GM21786 (cell line): ENCODE measurements around the gene MMP21.
A peak's percentile ranks its signal among the peaks of the same experiment; 100 is the strongest.

Experiments used
- ATAC-seq: cut with Tn5 transposase; IDR thresholded peaks from one replicate; pipeline ENCODE4 v1.9.1; 2021; ENCODE audit not compliant: unreplicated experiment

MMP21 gene, protein sequence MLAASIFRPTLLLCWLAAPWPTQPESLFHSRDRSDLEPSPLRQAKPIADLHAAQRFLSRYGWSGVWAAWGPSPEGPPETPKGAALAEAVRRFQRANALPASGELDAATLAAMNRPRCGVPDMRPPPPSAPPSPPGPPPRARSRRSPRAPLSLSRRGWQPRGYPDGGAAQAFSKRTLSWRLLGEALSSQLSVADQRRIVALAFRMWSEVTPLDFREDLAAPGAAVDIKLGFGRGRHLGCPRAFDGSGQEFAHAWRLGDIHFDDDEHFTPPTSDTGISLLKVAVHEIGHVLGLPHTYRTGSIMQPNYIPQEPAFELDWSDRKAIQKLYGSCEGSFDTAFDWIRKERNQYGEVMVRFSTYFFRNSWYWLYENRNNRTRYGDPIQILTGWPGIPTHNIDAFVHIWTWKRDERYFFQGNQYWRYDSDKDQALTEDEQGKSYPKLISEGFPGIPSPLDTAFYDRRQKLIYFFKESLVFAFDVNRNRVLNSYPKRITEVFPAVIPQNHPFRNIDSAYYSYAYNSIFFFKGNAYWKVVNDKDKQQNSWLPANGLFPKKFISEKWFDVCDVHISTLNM

DNA sequence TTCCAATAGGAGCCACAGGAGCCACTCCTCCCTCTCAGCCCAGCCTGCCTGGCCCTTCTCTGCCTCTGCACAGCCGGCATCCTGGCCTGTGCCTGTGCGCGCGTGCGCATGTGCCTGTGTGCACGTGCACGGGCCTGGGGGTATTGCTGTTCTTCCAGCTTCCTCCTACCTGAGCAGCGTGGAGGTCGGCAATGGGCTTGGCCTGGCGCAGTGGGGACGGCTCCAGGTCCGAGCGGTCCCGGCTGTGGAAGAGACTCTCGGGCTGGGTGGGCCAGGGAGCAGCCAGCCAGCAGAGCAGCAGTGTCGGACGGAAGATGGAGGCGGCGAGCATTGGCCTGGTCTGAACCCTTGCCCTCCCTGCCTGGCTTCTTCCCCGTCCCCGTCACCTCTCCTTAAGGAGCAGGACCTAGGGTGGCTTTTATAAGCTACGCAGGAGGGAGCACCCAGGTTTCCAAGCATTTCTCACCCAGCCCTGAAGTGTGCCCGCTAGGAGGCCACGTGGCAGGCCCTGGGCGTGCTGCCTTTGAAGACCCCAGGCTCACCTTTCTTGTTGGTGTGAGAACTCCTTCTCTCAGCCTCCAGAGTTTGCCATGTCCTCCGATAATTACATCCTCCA lies at the start of gene MMP21:
TSS of gene MMP21 (minus strand) at position 331 of the 616 bp plus-strand sequence. CDS start at position 331, 0 bp downstream.
- no peak for ATAC-seq

DNA sequence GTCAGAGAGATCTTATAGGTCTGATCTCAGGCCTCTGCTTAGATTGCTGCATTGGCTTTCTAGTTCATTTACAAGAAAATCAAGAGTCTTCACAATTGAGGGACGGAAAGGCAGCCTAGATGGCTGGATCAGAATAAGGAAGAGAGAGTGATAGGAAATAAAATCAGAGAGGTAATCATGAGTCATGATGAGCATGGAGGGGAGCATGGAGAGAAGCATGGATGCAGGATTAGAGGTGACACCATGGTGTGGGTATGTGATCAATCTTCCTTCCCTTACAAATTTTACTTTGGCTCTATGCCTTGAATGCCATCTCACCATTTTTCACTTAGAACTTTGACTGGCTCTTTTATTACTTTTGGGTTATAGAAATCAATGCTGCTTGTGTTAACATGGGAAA lies 49.1 kb upstream of the MMP21 start:
- ATAC-seq = no peak

DNA sequence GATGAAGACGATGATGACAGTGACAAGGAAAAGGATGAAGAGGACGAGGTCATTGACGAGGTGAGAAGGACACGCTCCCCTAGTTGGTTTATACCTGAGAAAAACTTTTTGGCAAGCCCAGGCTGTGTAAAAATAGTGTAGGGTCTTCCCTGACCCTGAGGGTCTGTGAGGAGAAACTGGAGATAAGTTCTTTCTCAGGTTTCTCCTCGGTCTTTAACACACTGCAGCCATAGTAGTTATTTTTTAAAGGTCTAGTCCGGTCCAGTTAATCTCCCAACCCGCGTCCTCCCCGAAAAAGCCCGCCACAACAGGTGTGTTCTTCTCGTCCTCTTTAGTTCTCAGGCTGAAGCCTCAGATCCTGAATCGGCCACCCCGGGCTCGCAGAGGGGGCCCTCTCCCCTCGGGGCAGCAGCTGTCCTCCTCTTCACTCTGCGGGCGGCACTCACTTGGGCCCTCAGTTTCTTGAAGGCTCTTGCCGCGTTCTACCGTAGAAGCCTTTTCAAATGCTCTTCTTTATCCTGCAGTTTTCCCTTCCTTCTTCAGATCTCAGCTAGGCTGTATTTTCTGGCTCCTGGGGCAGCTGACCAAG lies 48.1 kb upstream of the MMP21 start:
- no peak for ATAC-seq

DNA sequence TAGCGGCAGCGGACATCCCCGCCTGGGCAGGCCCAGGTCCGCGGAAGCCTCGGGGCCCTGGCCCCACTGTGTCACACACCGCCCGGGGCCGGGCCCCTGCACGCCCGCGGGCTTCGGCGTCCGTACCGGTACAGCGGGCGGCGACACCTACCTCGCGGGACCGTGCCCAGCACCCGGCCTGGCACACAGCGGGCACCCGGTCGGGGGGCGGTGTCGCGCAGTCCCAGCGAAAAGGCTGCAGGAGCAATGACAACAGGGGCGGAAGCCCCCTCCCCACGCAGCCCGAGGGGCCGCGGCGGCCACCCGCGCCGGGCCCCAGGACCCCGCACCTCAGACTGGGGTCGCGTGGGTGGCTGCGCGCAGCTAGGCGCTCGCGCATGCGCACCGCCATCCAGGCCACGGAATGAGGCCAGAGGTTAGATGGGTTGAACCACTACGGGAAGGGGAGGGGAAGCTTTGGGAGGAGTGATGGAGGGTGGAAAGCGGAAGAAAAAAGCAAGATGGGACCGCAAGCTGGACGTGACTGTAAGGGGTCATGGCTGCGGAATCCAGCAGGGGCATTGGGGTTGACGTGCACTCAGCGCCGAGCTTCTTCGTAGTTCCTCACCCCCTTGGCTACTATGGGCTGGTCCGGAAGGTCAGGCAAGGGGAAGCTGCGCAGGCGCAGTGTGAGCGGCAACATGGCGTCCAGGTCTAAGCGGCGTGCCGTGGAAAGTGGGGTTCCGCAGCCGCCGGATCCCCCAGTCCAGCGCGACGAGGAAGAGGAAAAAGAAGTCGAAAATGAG lies 47.4 kb upstream of the MMP21 start, which contains the start of the genes BCCIP and UROS:
TSS of gene BCCIP (plus strand) at position 669 of the 785 bp plus-strand sequence. CDS start at position 681, 12 bp downstream.
TSS of gene UROS (minus strand) at position 381 of the 785 bp plus-strand sequence. CDS start 6,759 bp downstream, outside the sequence.
- ATAC-seq = peak; percentile 72

- ATAC-seq = peak; percentile 63
Observed at GRCh38 chr10:125820701-125821100, 45.1 kb upstream of the MMP21 start.

DNA sequence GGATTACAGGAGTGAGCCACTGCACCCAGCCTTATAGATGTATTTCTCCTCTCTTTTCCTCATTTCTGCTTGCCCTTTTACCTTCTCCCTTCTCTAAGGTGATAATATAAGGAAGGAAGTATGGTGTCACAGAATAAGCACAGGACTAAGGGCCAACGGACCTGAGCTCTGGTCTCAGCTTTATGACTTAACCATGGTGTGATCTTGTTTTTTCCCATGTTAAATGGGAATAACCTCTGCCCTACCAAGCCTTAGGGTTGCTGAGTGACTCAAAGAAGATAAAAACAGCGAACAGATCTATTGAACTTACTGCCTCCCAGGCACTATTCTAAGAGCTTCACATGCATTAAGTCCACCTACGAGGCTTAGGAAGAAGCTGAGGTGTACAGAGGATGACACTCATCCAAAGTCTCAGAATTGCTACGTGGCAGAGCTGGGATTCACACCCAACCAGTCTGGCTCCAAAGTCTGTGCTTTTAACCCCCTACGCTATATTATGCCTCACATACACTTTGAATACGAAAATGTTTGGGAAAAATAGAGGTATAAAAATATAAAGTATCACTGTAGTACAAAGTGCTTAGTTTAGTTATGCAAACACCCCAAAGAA lies 41.8 kb upstream of the MMP21 start:
- no peak for ATAC-seq

- no peak for ATAC-seq
Observed at GRCh38 chr10:125816548-125816947, 40.9 kb upstream of the MMP21 start.

DNA sequence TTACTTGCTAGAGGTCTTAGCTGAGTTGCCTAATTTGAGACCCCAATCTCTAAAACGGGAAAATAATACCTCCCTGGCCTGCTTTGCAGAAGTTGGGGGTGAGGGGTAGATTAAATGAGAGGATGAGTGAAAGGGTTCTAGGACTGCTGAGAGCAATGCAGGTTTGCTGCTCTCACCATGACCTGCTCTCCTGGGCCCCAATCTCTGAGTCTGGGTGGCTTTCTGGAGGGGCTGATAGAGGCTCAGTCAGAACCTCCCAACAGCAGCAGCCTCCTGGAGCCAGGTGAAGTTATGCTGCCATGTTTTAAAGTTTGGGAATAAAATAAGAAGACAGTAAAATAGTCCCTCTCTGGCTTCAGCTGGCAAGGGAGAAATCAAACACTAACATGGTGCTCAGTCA lies 40.1 kb upstream of the MMP21 start:
- no peak for ATAC-seq

DNA sequence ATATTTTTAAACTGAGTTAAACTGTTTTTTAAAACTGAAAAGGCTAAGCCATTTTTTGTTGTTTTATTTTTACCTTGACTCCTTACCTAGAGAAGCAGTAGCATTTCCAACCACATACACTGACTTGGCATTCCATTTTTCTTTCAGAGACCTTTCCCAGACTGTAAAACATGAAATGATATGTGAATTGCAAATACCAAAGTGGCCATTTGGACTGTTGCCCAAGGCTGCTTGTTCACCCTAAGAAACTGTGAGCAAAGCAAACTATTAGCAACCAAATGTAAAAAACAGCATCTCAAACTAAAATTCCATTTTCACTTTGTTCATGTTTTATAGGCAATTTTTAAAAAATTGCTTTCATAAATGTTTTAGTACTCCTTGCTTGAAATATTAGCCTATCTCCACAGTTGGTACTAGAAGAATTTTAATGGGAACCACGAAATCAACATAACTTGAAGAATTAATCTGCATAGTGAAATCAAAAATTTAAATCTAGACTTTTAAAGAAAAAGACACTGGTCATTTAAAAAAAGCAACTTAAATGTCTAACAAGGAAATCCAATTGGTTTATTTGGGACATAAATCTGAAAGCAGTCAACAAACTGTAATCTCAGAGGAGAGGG lies 36.6 kb upstream of the MMP21 start:
- no peak for ATAC-seq

- no peak for ATAC-seq
Observed at GRCh38 chr10:125811251-125811650, 35.6 kb upstream of the MMP21 start.

DNA sequence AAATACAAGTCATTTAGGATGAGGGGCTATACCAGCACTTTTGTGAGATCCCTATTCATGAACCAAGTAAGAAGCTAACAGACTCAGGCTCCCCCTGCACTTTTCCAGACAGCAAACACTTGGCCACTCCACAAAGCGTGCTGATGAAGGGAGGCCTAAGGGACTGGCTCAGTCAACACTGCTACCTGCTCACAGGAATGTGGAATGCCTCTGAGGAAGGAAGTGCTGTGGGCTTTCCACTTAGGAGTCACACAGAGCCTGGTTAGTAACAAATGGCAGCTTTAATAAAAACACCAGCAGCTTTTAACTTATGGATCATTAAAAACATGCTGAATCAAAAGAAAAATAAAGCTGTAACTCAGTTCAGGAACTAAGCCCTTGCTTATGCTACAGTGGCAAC lies 32.4 kb upstream of the MMP21 start:
- ATAC-seq = no peak

GRCh38 chr10:125802739-125803138 lies 27.1 kb upstream of the MMP21 start:
- ATAC-seq = no peak

DNA sequence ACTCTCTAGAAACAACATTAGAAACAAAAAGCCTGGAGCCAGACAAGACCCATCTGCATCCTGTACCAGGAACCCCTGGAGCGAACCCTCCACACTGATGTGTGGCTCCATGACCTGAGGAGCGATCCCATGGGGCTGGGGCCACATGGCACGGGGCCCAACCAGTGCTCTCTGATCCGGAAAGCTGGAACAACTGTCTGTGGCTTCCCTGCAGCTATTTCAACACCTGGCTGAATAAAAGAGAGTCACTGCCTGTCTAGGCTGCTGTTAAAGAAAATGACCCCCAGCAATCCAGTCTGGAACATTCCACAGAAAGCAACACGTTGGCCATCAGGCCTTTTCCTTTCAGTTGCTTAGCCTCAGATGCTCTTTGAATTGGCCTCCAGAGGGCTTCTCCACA lies 26.5 kb upstream of the MMP21 start:
- ATAC-seq = no peak

- no peak for ATAC-seq
Observed at GRCh38 chr10:125801574-125801973, 26.0 kb upstream of the MMP21 start.

DNA sequence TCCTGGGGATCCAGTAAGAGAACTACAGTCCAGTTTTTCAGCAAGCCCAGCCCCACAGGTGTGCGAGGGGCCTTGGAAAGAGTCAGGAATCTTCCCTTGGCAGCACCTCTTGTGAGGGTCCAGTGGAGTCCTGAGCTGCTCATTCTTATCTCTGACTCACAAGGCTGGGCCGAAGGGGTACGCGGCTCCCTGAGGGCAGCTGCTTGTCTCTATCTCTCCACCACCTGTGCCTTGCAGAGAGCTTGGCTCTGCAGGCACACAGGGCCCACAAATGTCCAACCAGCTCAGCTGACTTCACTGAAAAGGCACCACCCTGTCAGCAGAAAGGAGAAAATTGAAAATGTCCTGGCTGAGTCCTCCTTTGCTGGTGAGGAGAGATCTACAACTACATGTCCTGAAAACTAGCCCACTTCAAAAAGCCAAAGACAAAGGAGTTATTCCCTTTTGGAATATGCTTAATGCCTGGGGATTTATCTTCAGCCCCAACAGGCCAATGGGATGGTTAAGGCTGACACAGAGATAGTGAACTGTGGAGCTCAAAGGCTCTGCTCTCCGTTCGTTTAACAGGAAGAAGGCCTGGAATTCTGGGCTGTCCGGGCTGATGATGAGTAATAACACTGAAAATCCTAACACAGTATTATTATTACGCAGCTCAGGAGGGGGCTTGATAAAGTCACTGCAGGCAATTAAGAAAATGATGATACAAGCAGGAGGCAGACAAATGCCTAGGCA lies 24.0 kb upstream of the MMP21 start:
- no peak for ATAC-seq

DNA sequence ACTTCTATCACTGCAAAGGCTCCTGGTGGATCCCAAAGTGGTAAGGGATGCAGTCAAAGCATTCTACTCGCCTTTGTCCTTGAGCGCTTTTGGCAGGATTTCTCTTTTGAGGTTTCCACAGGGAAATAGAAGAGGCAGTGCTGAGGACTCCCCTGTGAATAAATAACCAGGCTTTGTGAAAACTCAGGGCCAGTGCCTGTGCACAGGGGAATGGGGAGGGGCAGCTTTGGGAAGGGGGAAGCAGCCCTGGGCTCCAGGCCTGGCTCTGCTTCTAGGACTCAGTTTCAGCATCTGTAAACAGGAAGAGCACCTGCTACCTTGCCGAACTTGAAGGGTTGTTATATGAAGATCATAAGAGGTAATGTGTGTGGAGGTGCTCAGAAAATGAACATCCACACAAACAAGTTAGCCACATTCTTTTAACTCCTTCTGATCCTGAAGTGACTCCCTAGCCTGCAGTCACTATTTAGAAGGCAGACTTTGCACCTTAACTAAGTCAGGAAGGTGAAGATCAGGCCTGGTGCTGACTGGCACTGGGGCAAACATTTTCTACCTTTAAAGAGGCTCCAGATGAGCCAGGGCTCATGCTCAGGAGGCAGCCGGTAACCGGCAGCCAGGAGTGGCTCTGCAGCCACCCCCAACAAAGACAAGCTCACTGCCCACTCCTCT lies 22.5 kb upstream of the MMP21 start:
- no peak for ATAC-seq

DNA sequence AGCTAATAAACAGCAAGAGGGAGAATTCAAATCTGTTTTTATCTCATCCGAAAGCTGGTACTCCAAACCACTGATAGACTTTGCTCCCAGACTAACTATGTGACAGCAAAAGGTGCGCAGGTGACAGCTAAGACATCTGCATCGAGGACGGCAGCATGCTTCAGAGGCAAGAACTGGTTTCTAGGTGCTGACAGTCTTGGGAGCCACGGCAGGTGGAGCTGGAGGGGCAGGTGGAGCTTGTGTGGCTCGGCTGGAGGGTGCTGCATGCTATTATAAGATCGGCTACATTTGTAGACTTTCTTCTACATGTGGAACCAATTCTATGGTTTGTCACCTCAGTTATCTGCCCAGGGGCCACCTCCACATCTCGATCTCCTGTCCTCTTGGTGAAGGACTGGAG lies 21.8 kb upstream of the MMP21 start:
- no peak for ATAC-seq

DNA sequence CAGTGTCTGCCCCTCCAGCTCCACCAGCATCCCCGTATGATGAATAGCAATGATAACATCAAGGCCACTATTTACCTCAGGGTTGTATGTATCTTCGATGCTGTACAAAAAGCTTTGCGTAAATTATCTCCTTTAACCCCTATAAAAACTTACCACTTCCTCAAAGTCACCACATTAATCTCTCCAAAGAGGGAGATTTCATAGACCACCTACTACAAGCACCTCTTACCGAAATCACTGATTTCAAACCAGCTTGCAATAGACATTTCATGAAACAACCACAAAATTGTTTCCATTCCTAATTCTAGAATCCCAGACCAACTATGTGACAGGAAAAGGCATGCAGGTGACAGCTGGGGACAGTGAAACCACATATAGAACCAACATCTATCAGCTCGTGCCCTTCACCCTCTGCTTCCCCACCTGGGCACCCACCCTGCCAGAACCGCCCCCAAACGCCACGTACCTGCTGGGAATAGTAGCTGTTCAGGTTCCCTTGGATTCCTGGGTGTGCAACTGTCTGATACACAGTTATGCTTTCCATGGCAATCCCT lies 20.1 kb upstream of the MMP21 start:
- no peak for ATAC-seq
